ENCODE data around the gene SYT2.

The SYT2 gene

GRCh38 chr1:202698276-202698675 lies 12.0 kb downstream of the SYT2 start:
- TF ChIP-seq POLR2AphosphoS5 (IDR thresholded peaks at IDR 0.05; ENCODE audit: low read depth, low read length): no peak
- TF ChIP-seq SIN3A (IDR thresholded peaks at IDR 0.05; ENCODE audit: borderline replicate concordance, insufficient read depth, low read length): no peak
- no peak for TF ChIP-seq REST (IDR thresholded peaks at IDR 0.05; ENCODE audit: insufficient read depth in 1 of 2, low read depth in 2 of 2, low read length in 2 of 2)
- no peak for TF ChIP-seq TAF1 (IDR thresholded peaks at IDR 0.05; ENCODE audit: borderline replicate concordance, insufficient read depth, low read length)
- TF ChIP-seq FOXP2 (optimal IDR thresholded peaks at IDR 0.05; ENCODE audit: borderline replicate concordance, extremely low read depth, extremely low read length, insufficient read depth): no peak

- no peak for TF ChIP-seq FOXP2 (optimal IDR thresholded peaks at IDR 0.05; ENCODE audit: borderline replicate concordance, extremely low read depth, extremely low read length, insufficient read depth)
- no peak for TF ChIP-seq POLR2AphosphoS5 (IDR thresholded peaks at IDR 0.05; ENCODE audit: low read depth, low read length)
- TF ChIP-seq SIN3A (IDR thresholded peaks at IDR 0.05; ENCODE audit: borderline replicate concordance, insufficient read depth, low read length): no peak
- no peak for TF ChIP-seq REST (IDR thresholded peaks at IDR 0.05; ENCODE audit: insufficient read depth in 1 of 2, low read depth in 2 of 2, low read length in 2 of 2)
- TF ChIP-seq TAF1 (IDR thresholded peaks at IDR 0.05; ENCODE audit: borderline replicate concordance, insufficient read depth, low read length): no peak
These were observed 13.2 kb downstream of the SYT2 start for GRCh38 chr1:202697038-202697437.

GRCh38 chr1:202694314-202694713 lies 15.9 kb downstream of the SYT2 start:
- TF ChIP-seq TAF1 (IDR thresholded peaks at IDR 0.05; ENCODE audit: borderline replicate concordance, insufficient read depth, low read length) (no peak), FOXP2 (optimal IDR thresholded peaks at IDR 0.05; ENCODE audit: borderline replicate concordance, extremely low read depth, extremely low read length, insufficient read depth) (no peak), REST (IDR thresholded peaks at IDR 0.05; ENCODE audit: insufficient read depth in 1 of 2, low read depth in 2 of 2, low read length in 2 of 2) (no peak), POLR2AphosphoS5 (IDR thresholded peaks at IDR 0.05; ENCODE audit: low read depth, low read length) (no peak), SIN3A (IDR thresholded peaks at IDR 0.05; ENCODE audit: borderline replicate concordance, insufficient read depth, low read length) (no peak)

GRCh38 chr1:202692959-202693555 lies 17.2 kb downstream of the SYT2 start:
- TF ChIP-seq SIN3A (IDR thresholded peaks at IDR 0.05; ENCODE audit: borderline replicate concordance, insufficient read depth, low read length) (peak; percentile 66; the same call in 1 of the 2 replicates), POLR2AphosphoS5 (IDR thresholded peaks at IDR 0.05; ENCODE audit: low read depth, low read length) (no peak), REST (IDR thresholded peaks at IDR 0.05; ENCODE audit: insufficient read depth in 1 of 2, low read depth in 2 of 2, low read length in 2 of 2) (peak; percentile 96 to 98), FOXP2 (optimal IDR thresholded peaks at IDR 0.05; ENCODE audit: borderline replicate concordance, extremely low read depth, extremely low read length, insufficient read depth) (no peak)

Measured in PFSK-1 (cell line).